OCI-LY3 (cell line): ENCODE data around the gene CHST1.

Experiments
- H2AFZ ChIP-seq: fragments of 200-600, 300-600 bp; shearing (Covaris generic); 2 replicates; pipeline ENCODE4 v1.6.0; 2014; ENCODE audit warnings: antibody characterized with exemption, low read depth, low read length
- H3K27ac ChIP-seq: fragments of 200-600, 300-600 bp; sonication (generic); 2 replicates; pipeline ENCODE4 v1.5.1; 2014; ENCODE audit warnings: mild to moderate bottlenecking, low read length, moderate library complexity, mixed read lengths
- H3K27me3 ChIP-seq: fragments of 200-600, 300-600 bp; sonication (generic); 2 replicates; pipeline ENCODE4 v1.6.1; 2014; ENCODE audit warnings: low read depth, low read length, mixed read lengths
- H3K36me3 ChIP-seq: fragments of 200-600, 300-600 bp; sonication (generic); replicated peaks from 2 replicates; pipeline ENCODE3; 2014; ENCODE audit warnings: low read depth, low read length, mixed read lengths
- H3K4me1 ChIP-seq: fragments of 300-600, 200-600 bp; sonication (generic); 2 replicates; pipeline ENCODE4 v1.6.1; 2014; ENCODE audit warnings: low read length, mixed read lengths
- H3K4me2 ChIP-seq: fragments of 200-600, 300-600 bp; sonication (generic); 2 replicates; pipeline ENCODE4 v1.6.1; 2014; ENCODE audit warnings: low read length, mixed read lengths
- H3K4me3 ChIP-seq: fragments of 300-600, 200-600 bp; sonication (generic); 2 replicates; pipeline ENCODE4 v1.5.1; 2014; ENCODE audit warnings: antibody characterized with exemption, mild to moderate bottlenecking, low read length, moderate library complexity
- H3K79me2 ChIP-seq: fragments of 300-600, 200-600 bp; shearing (Covaris generic); 2 replicates; pipeline ENCODE4 v1.6.1; 2014; ENCODE audit warnings: mild to moderate bottlenecking, low read length, mixed read lengths
- H3K9ac ChIP-seq: fragments of 300-600, 200-600 bp; shearing (Covaris generic); 2 replicates; pipeline ENCODE4 v1.6.0; 2014; ENCODE audit warnings: mild to moderate bottlenecking, low read length, moderate library complexity
- H3K9me3 ChIP-seq: fragments of 200-600, 300-600 bp; shearing (Covaris generic); 2 replicates; pipeline ENCODE4 v1.6.1; 2014; ENCODE audit warnings: low read length, mixed read lengths; ENCODE audit not compliant: insufficient read depth
- H4K20me1 ChIP-seq: fragments of 200-600, 300-600 bp; sonication (generic); 2 replicates; pipeline ENCODE4 v1.6.1; 2016; ENCODE audit warnings: low read length, mixed read lengths; ENCODE audit not compliant: insufficient read depth
- EZH2phosphoT487 ChIP-seq: fragments of 200-600 bp; shearing (Covaris generic); IDR thresholded peaks from 2 replicates; pipeline ENCODE4 v1.6.1; 2018; ENCODE audit warnings: antibody characterized with exemption, mixed run types, low read depth
- TF ChIP-seq, protein P1 (sequence below): fragments of 200-600, 300-600 bp; sonication (generic); IDR thresholded peaks from 2 replicates; pipeline ENCODE4 v1.5.1; 2014; ENCODE audit warnings: antibody characterized with exemption, low read length, low read depth

The CHST1 gene

DNA sequence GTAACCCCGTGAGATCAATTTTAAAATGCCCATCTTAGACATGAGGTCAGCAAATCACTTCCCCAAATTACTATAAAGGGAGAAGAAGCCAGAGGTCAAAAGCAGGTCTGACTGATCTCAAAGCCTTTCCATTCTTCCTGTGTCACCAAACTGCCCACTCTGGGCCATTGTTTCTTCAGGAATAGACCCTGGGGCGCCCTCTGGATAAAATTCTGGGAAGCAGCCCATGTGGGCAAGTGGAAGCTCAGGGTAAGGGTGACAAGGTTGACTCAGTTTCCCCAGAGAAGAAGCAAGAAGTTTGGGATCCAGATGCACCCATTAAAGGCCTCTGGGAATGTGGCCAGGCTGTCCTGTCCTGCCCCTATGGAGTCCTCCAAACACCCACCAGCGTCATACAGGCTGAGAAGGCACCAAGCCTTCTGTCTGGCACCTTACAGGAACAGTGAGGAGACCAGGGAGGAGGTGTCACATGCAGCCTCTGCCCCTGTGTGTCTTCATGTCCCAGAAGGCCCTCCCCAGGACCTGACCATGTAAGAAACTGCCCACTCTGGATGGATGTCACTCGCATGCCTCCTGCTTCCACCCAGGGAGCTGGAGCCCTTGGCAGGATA, 50.1 kb downstream of the CHST1 start:
- Histone ChIP-seq H3K9me3 (0 out of 2 replicates have a peak, but pooled peaks cover 3% of the 10 kb centered on the region), H3K79me2 (no peaks in the 10 kb centered on the region), H2AFZ (no peak overlapping the region), H3K4me1 (no peaks in the 10 kb centered on the region), H3K4me2 (no peak overlapping the region), H4K20me1 (no peaks in the 10 kb centered on the region), H3K27me3 (peaks cover 13% of the 10 kb centered on the region), H3K36me3 (no peaks in the 10 kb centered on the region), H3K27ac (no peak overlapping the region), H3K9ac (no peak overlapping the region), H3K4me3 (no peak overlapping the region)
- TF ChIP-seq EZH2phosphoT487, result no peak
- TF ChIP-seq, protein P1, sequence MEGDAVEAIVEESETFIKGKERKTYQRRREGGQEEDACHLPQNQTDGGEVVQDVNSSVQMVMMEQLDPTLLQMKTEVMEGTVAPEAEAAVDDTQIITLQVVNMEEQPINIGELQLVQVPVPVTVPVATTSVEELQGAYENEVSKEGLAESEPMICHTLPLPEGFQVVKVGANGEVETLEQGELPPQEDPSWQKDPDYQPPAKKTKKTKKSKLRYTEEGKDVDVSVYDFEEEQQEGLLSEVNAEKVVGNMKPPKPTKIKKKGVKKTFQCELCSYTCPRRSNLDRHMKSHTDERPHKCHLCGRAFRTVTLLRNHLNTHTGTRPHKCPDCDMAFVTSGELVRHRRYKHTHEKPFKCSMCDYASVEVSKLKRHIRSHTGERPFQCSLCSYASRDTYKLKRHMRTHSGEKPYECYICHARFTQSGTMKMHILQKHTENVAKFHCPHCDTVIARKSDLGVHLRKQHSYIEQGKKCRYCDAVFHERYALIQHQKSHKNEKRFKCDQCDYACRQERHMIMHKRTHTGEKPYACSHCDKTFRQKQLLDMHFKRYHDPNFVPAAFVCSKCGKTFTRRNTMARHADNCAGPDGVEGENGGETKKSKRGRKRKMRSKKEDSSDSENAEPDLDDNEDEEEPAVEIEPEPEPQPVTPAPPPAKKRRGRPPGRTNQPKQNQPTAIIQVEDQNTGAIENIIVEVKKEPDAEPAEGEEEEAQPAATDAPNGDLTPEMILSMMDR, result no peak

DNA sequence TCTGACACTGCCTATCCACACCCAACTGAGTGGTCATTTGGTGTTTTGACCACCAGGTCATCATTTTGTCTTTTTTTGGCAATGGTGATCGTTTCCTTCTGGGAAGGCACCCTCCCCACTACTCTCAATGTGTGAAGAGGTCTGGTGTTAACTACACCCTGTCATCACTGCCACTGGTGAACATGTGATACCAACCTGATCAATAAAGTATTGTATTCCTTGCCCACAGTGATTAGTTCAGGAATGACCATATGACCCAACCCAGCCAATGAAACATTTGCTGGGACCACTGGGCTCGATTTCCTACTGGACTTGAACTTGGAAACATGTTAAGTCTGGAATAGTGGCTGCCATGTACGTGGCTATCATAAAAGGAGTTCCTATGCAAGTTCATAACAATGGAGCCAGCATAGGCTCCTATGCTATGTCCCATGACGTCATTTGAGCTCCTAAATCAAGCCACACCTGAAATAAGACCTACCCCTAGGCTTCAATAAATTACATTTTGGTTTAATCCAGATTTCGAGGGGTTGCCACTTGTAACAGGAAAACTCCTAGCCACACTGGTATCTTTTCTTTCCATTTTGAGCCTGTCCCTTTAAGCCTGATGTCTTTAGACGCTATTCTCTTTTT, 51.1 kb downstream of the CHST1 start:
- Histone ChIP-seq H4K20me1 (no peaks in the 10 kb centered on the region), H3K9ac (no peak overlapping the region), H3K27me3 (peaks cover 13% of the 10 kb centered on the region), H2AFZ (no peak overlapping the region), H3K4me1 (no peaks in the 10 kb centered on the region), H3K4me3 (no peak overlapping the region), H3K79me2 (no peaks in the 10 kb centered on the region), H3K4me2 (no peak overlapping the region), H3K27ac (no peak overlapping the region), H3K9me3 (no peaks in the 10 kb centered on the region), H3K36me3 (no peaks in the 10 kb centered on the region)
- no peak for TF ChIP-seq EZH2phosphoT487
- TF ChIP-seq, protein P1, result no peak

DNA sequence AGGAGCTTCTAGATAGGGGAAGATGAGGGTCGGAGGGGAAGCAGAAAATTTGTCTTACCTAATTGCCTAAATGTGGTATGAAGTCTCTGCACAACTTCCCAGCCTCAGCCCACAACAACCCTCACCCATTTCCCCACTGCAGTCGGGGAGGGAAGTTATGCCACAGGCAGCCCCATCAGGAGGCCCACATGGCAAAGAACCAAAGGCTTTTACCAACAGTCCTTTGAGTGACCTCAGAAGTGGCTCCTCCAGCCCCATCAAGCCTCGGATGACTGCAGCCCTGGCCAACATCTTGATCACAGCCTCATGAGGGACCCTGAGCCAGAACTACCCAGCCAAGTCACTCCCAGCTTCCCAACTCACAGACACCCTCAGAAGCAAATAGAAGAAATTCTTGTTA, 54.8 kb downstream of the CHST1 start:
- peaks cover 13% of the 10 kb centered on the region for H3K27me3 ChIP-seq
- H3K9me3 ChIP-seq, result no peaks in the 10 kb centered on the region
- no peaks in the 10 kb centered on the region for H3K36me3 ChIP-seq
- no peaks in the 10 kb centered on the region for H3K79me2 ChIP-seq
- no peaks in the 10 kb centered on the region for H4K20me1 ChIP-seq
- no peak overlapping the region for H3K4me3 ChIP-seq
- H2AFZ ChIP-seq, result no peak overlapping the region
- H3K27ac ChIP-seq, result no peak overlapping the region
- H3K4me2 ChIP-seq, result no peak overlapping the region
- H3K4me1 ChIP-seq, result no peaks in the 10 kb centered on the region
- H3K9ac ChIP-seq, result no peak overlapping the region
- TF ChIP-seq, protein P1, result no peak
- TF ChIP-seq EZH2phosphoT487, result no peak

DNA sequence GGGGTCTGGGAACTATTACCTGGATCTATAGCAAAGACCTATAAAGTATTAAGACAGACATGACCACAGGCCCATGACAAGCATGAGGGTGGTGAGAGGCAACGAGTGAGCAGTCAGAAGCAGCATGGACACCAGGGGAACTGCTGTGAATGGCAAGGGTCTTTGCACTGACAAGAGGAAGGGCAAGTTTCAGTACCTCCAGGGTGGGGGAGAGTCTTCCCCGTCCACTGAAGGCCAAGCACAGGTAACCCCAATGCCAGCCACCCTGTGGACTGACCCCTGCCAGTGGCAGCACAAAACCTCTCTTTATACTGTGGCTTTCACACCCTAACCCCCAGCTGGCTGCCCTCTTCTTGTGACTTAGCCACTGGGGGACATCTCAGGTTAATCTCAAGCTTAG, 55.5 kb downstream of the CHST1 start:
- H3K79me2 ChIP-seq, result no peaks in the 10 kb centered on the region
- no peak overlapping the region for H3K4me2 ChIP-seq
- H3K27ac ChIP-seq, result no peak overlapping the region
- no peak overlapping the region for H3K9ac ChIP-seq
- H4K20me1 ChIP-seq, result no peaks in the 10 kb centered on the region
- H3K27me3 ChIP-seq, result peaks cover 13% of the 10 kb centered on the region
- H3K4me1 ChIP-seq, result no peaks in the 10 kb centered on the region
- TF ChIP-seq EZH2phosphoT487, result no peak
- TF ChIP-seq, protein P1, result no peak
- H3K9me3 ChIP-seq, result no peaks in the 10 kb centered on the region
- H2AFZ ChIP-seq, result no peak overlapping the region
- H3K4me3 ChIP-seq, result no peak overlapping the region
- no peaks in the 10 kb centered on the region for H3K36me3 ChIP-seq
